HG03139 (cell line): ENCODE results near the gene HPS6.

Experiments
- ATAC-seq: cut with Tn5 transposase; IDR thresholded peaks from one replicate; pipeline ENCODE4 v1.9.1; 2021; ENCODE audit not compliant: unreplicated experiment

The HPS6 gene

GRCh38 chr10:102068216-102068615 is 3.1 kb downstream of the HPS6 start:
- no peak for ATAC-seq

- no peak for ATAC-seq
These were observed 3.9 kb downstream of the HPS6 start for GRCh38 chr10:102069071-102069470.

- ATAC-seq: no peak
These were observed 7.8 kb downstream of the HPS6 start for GRCh38 chr10:102072673-102073527.

GRCh38 chr10:102083541-102083940 is 18.4 kb downstream of the HPS6 start:
- no peak for ATAC-seq

- no peak for ATAC-seq
These were observed 20.2 kb downstream of the HPS6 start for GRCh38 chr10:102085336-102085735.

GRCh38 chr10:102086196-102086595 is 21.0 kb downstream of the HPS6 start:
- no peak for ATAC-seq

GRCh38 chr10:102090772-102091171 is 25.6 kb downstream of the HPS6 start:
- no peak for ATAC-seq

- no peak for ATAC-seq
These were observed 31.3 kb downstream of the HPS6 start for GRCh38 chr10:102096449-102096848.

GRCh38 chr10:102101152-102101551 is 36.0 kb downstream of the HPS6 start:
- no peak for ATAC-seq

GRCh38 chr10:102102421-102102820 is 37.3 kb downstream of the HPS6 start:
- no peak for ATAC-seq

- ATAC-seq: no peak
These were observed 41.8 kb downstream of the HPS6 start for GRCh38 chr10:102106998-102107397.

GRCh38 chr10:102109166-102110116 is 44.3 kb downstream of the HPS6 start:
- no peak for ATAC-seq

- ATAC-seq: no peak
These were observed 46.1 kb downstream of the HPS6 start for GRCh38 chr10:102111276-102111675.

GRCh38 chr10:102112210-102112817 is 47.2 kb downstream of the HPS6 start:
- no peak for ATAC-seq

- ATAC-seq: no peak
These were observed 48.3 kb downstream of the HPS6 start for GRCh38 chr10:102113261-102113955.

- no peak for ATAC-seq
These were observed 49.1 kb downstream of the HPS6 start for GRCh38 chr10:102113956-102114857.

GRCh38 chr10:102114861-102115618 is 49.9 kb downstream of the HPS6 start:
- peak; percentile 53 for ATAC-seq

- ATAC-seq: no peak
These were observed 50.6 kb downstream of the HPS6 start for GRCh38 chr10:102115775-102116174.

- no peak for ATAC-seq
These were observed 51.5 kb downstream of the HPS6 start for GRCh38 chr10:102116656-102117055.
